Keratinocyte (primary cell): ENCODE data around the gene PARP11.
"Not testable (repeated sequence)": the region's sequence is repeated elsewhere in the genome, so short reads cannot be mapped to it uniquely, and the experiment has no call there.

Experiments
- EZH2 ChIP-seq: IDR thresholded peaks from one replicate; pipeline ENCODE4 v1.6.1; 2012; ENCODE audit warnings: inconsistent platforms, mild to moderate bottlenecking, low read length, moderate library complexity
- TF ChIP-seq, protein P1 (sequence below), 3 experiments: IDR thresholded peaks in 1 of 3; conservative IDR thresholded peaks in 1 of 3; optimal IDR thresholded peaks in 1 of 3; 2 replicates in 2 of 3; 3 replicates in 1 of 3; pipeline versions ENCODE3 to v1.5.1; 2011; ENCODE audit warnings: low read length in 3 of 3, mild to moderate bottlenecking in 3 of 3, moderate library complexity in 2 of 3, control low read depth in 1 of 3, inconsistent platforms in 1 of 3; ENCODE audit not compliant: insufficient read depth in 2 of 3; ENCODE audit errors: extremely low read depth in 1 of 3

DNA sequence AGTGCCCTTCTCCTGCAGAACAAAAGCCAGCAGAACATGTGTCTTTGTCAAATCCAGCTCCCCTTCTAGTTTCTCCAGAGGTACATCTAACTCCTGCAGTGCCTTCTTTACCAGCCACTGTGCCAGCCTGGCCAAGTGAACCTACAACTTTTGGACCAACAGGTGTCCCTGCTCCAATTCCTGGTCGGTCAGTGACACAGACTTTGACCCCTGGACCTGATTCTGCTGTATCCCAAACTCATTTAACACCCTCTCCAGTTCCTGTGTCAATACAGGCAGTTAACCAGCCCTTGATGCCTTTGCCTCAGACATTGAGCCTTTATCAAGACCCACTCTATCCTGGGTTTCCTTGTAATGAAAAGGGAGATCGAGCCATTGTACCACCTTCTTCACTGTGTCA is 32.4 kb downstream of the PARP11 start:
- TF ChIP-seq, protein P1, sequence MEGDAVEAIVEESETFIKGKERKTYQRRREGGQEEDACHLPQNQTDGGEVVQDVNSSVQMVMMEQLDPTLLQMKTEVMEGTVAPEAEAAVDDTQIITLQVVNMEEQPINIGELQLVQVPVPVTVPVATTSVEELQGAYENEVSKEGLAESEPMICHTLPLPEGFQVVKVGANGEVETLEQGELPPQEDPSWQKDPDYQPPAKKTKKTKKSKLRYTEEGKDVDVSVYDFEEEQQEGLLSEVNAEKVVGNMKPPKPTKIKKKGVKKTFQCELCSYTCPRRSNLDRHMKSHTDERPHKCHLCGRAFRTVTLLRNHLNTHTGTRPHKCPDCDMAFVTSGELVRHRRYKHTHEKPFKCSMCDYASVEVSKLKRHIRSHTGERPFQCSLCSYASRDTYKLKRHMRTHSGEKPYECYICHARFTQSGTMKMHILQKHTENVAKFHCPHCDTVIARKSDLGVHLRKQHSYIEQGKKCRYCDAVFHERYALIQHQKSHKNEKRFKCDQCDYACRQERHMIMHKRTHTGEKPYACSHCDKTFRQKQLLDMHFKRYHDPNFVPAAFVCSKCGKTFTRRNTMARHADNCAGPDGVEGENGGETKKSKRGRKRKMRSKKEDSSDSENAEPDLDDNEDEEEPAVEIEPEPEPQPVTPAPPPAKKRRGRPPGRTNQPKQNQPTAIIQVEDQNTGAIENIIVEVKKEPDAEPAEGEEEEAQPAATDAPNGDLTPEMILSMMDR (optimal IDR thresholded peaks at IDR 0.05 in 1 of 3, IDR thresholded peaks at IDR 0.05 in 1 of 3, conservative IDR thresholded peaks at IDR 0.05 in 1 of 3; ENCODE audit: extremely low read depth in 1 of 3, insufficient read depth in 2 of 3, low read length in 3 of 3), result not testable (repeated sequence)
- TF ChIP-seq EZH2, result not testable (repeated sequence)
